Pancreas (tissue), 10 donors: Measurements from ENCODE around the gene ERVH48-1. TPM values are rescaled to one million over a fixed set of nuclear protein-coding genes. Genes with fewer than 3 reads are reported as not detected.

ENCODE experiments used
- ATAC-seq, 4 donors: fragments of 200-7000 bp; cut with Tn5 transposase; one replicate each; pipeline versions ENCODE4 v1.8.0 to v1.9.1; 2020; ENCODE audit warnings: mild to moderate bottlenecking in 4 of 4, moderate library complexity in 4 of 4
- DNase-seq, 6 donors: peaks; one replicate each; pipeline ENCODE4 v3.0.0-alpha.2; 2020
- FAIRE-seq: peaks from 2 replicates; lab custom pipeline; 2012; peaks lifted over from hg19 to GRCh38; lab: Jason Lieb, UNC
- H3K27ac ChIP-seq, 4 donors: fragments of 200-600 bp; sonication (generic); 1 replicate in 3 of 4; 2 replicates in 1 of 4; pipeline versions ENCODE4 v1.5.0 to v1.8.0; 2020
- H3K27me3 ChIP-seq, 4 donors: fragments of 200-600 bp; one replicate each; pipeline ENCODE4 v1.8.0; 2021
- H3K36me3 ChIP-seq, 3 donors: fragments of 200-600 bp; sonication (generic) in 1 of 3; one replicate each; pipeline versions ENCODE4 v1.5.0 to v1.8.0; 2020 to 2021
- H3K4me1 ChIP-seq, 3 donors: fragments of 200-600 bp; one replicate each; pipeline ENCODE4 v1.8.0; 2021
- H3K4me3 ChIP-seq, 4 donors: fragments of 200-600 bp; sonication (generic) in 2 of 4; one replicate each; pipeline versions ENCODE4 v1.5.0 to v1.8.0; 2020 to 2021
- H3K9me3 ChIP-seq, 4 donors: fragments of 200-600 bp; one replicate each; pipeline ENCODE4 v1.8.0; 2021
- WGBS, 2 donors: extraction: QIAGEN DNeasy Blood & Tissue Kit; methylation state at CpG; one replicate each; pipeline ENCODE4 v1.1.7; 2013; 5-methylcytosine and 5-hydroxymethylcytosine counted together
- intact Hi-C, 3 donors: fragments of 100-400 bp; cut with DNase I; formaldehyde crosslinking; loops; one replicate each; pipeline versions ENCODE4 v1.11.1 to v1.14.2; 2022
- polyA plus RNA-seq, 2 donors: library from polyadenylated mRNA; stranded (reverse); fragments of 200-250 nt; gene quantifications; one replicate each; pipeline ENCODE4 v1.2.3, GENCODE V29; 2013
- total RNA-seq, 6 donors: library from RNA; stranded (reverse); fragmentation: NEBNext Ultra II Directional in 4 of 6; extraction: Animal tissue kit (Norgen Biotek cat#: 25700) in 4 of 6; gene quantifications; one replicate each; pipeline versions ENCODE4 v1.2.1 to v1.2.4, GENCODE V29; 2021 to 2023
- TF ChIP-seq, protein P1 (sequence below), 4 donors: fragments of 200-600 bp; sonication (generic) in 3 of 4; IDR thresholded peaks; one replicate each; pipeline versions ENCODE4 v1.5.0 to v1.8.0; 2021; ENCODE audit warnings: antibody characterized with exemption in 4 of 4
- donor health status: healthy with polysubstance abuse.
- donor health status: DM: no; HTN: no; CAD: no; lungs with moderate emphysema.
- donor health status: DM: no; HTN: no; CAD: no.
- donor health status: control.
- donor health status: control.
- donor health status: Bipolar disorder and iron deficiency.
- donor health status: DM: yes; HTN: yes; CAD: no.
- donor health status: DM: no; HTN: no; CAD: no.
- donor health status: DM: no; HTN: no; CAD: no.
- donor health status: DM: yes; HTN: yes; CAD: no.

ERVH48-1 gene
- total RNA-seq = under 1 TPM in 4 of 6 donors, not detected in 2; 0.06 to 0.32 (median 0.07) TPM
- under 1 TPM; 0.23 to 0.42 TPM for polyA plus RNA-seq

DNA sequence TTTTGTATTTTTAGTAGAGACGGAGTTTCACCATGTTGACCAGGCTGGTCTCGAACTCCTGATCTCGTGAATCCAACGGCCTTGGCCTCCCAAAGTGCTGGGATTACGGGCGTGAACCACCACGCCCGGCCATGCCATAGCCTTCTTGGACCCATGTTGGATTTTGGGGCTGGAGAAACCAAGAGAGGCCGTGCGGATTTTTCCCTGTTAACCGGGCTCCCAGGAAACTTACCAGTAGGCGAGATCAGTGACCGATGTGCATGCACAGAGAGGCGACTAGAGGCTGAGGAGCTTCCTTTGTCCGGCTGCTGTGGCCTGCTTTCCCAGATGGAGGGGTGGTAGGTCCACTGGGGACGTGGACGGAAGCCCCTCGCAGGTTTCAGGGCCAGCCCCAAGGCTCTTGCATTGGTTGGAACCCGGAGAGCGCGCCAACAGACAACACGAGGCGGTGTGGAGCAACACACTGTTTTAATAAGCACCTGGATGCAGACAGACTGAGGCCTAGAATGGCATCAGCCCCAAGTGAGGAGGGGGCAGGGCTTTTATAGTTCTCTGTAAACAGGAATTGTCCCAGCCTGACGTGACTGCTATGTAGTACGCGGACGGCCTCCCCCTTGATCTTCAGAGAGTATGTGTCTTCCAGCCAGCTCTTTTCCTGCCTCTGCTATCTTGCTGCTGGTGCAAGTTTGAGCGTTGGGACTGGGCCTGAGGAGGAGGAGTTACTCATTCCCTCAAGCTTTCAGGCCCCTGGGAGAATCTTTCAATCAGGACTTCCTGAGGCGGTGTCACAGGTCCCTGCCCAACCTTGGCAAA, at the start of gene ERVH48-1:
Gene ERVH48-1, minus strand, starts transcription at position 517 of the 813 bp plus-strand sequence. CDS start 6,624 bp downstream, outside the sequence.
- Histone ChIP-seq H3K27ac (no peak within 1 kb of the TSS), H3K36me3 (no peaks in the 10 kb centered on the region), H3K9me3 (no peaks in the 10 kb centered on the region), H3K27me3 (no peaks in the 10 kb centered on the region), H3K4me1 (peaks cover 0 to 4% (median 0%) of the 10 kb centered on the region in 3 donors), H3K4me3 (no peak within 1 kb of the TSS)
- DNase-seq (peak in 1 of 6 donors; percentile 20), FAIRE-seq (no peak), ATAC-seq (no peak)
- WGBS, 2 donors = 92 to 95% methylated on average over 29 of the region's 29 CpGs
- TF ChIP-seq, protein P1, sequence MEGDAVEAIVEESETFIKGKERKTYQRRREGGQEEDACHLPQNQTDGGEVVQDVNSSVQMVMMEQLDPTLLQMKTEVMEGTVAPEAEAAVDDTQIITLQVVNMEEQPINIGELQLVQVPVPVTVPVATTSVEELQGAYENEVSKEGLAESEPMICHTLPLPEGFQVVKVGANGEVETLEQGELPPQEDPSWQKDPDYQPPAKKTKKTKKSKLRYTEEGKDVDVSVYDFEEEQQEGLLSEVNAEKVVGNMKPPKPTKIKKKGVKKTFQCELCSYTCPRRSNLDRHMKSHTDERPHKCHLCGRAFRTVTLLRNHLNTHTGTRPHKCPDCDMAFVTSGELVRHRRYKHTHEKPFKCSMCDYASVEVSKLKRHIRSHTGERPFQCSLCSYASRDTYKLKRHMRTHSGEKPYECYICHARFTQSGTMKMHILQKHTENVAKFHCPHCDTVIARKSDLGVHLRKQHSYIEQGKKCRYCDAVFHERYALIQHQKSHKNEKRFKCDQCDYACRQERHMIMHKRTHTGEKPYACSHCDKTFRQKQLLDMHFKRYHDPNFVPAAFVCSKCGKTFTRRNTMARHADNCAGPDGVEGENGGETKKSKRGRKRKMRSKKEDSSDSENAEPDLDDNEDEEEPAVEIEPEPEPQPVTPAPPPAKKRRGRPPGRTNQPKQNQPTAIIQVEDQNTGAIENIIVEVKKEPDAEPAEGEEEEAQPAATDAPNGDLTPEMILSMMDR (IDR thresholded peaks at IDR 0.05) = no peak
- intact Hi-C loops = no loop called here

- peaks cover 0 to 19% (median 6%) of the 10 kb centered on the region in 3 donors for H3K4me1 ChIP-seq
- H3K36me3 ChIP-seq = no peaks in the 10 kb centered on the region
- 0 to 1% methylated on average over 71 to 106 of the region's 106 CpGs for WGBS, 2 donors
- TF ChIP-seq, protein P1 (IDR thresholded peaks at IDR 0.05) = no peak
- peak within 1 kb of the TSS; percentile 29 to 79 (median 72) for H3K4me3 ChIP-seq
- peak; percentile 99 to 100 (median 99) for DNase-seq
- intact Hi-C loops = no loop called here
- H3K27me3 ChIP-seq = no peaks in the 10 kb centered on the region
- peak; percentile 87 to 93 (median 88) for ATAC-seq
- FAIRE-seq = no peak
- H3K27ac ChIP-seq = peak within 1 kb of the TSS; percentile 83 to 98 (median 96)
- no peaks in the 10 kb centered on the region for H3K9me3 ChIP-seq
Measured at GRCh38 chr21:42973991-42974831, 48.8 kb upstream of the ERVH48-1 start, which contains the start of gene PKNOX1. Gene PKNOX1, plus strand, starts transcription at chr21:42974562. Its CDS starts 29,820 bp downstream, at chr21:43004382.

DNA sequence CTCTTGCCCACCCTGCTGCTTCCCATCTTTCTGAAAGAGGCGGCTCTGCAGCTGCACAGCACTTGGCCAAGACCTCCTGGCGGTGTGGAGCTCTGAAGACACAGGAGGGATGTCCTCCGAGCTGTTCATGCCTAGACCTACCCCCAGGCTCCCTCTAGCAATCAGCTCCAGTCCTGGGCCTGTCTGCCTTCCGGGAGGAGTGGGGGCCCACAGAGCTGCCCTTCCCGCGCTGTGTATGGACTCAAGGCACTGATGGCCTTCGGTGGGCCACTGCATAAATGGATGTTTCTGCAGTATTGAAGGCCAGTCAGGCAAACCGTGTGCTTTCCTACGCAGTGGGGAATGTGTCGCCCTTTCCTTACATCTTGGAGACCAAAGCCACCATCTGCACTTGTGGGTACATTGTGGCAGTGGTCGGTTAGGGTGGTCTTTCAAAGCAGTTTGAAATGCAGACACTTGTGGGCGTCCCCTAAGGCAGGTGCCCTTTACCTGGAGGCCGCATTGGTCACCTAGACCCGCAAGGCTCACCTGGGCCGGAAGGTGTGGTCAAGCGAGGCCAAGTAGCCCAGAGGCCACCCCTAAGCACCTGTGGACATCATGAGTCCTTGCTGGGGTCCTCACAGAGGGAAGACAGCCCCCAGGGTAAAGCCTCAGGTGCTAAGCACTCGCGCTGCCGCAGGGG, 48.0 kb upstream of the ERVH48-1 start:
- H3K4me1 ChIP-seq = peaks cover 0 to 19% (median 6%) of the 10 kb centered on the region in 3 donors
- ATAC-seq (peak in 2 of 4 donors; percentile 40 to 52), DNase-seq (peak in 5 of 6 donors; percentile 31 to 74 (median 45)), FAIRE-seq (no peak)
- TF ChIP-seq, protein P1 (IDR thresholded peaks at IDR 0.05) = no peak
- no peaks in the 10 kb centered on the region for H3K27me3 ChIP-seq
- H3K9me3 ChIP-seq = no peaks in the 10 kb centered on the region
- H3K4me3 ChIP-seq = peak overlapping the region; percentile 7 to 54 (median 38)
- intact Hi-C loops = no loop called here
- 50 to 56% methylated on average over 19 of the region's 19 CpGs for WGBS, 2 donors
- H3K36me3 ChIP-seq = no peaks in the 10 kb centered on the region
- H3K27ac ChIP-seq = peak overlapping the region; percentile 72 to 97 (median 86)

DNA sequence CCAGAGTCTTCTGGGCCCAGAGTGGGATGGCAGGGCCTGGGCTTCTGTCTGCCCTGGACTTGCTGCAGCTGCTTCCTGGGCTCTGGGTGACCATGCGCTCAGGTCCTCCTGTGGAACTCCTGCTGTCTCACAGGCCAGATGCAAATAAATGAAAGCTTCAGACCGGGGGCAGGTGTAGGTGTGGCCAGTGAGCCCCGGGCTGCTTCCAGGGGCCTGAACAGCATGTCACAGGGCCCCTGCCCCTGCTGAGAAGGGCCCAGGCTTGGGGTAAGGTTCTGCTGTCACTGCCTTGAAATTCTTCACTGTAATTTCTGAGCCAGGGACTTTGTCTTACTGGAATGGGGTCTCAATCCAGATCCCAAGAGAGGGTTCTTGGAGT, 46.5 kb upstream of the ERVH48-1 start:
- DNase-seq (no peak), ATAC-seq (no peak), FAIRE-seq (no peak)
- H3K9me3 ChIP-seq = no peaks in the 10 kb centered on the region
- WGBS, 2 donors = 77 to 86% methylated on average over 3 of the region's 3 CpGs
- peaks cover 0 to 19% (median 6%) of the 10 kb centered on the region in 3 donors for H3K4me1 ChIP-seq
- no peaks in the 10 kb centered on the region for H3K27me3 ChIP-seq
- intact Hi-C loops = no loop called here
- TF ChIP-seq, protein P1 (IDR thresholded peaks at IDR 0.05) = no peak
- H3K4me3 ChIP-seq = no peak overlapping the region
- peak overlapping the region in 2 of 4 donors; percentile 64 to 78 for H3K27ac ChIP-seq
- no peaks in the 10 kb centered on the region for H3K36me3 ChIP-seq
